H1 (cell line): ENCODE data around the gene PMM2. TPM values are rescaled to one million over a fixed set of nuclear protein-coding genes. Genes with fewer than 3 reads are reported as not detected.

ENCODE experiments used
- CTCF ChIA-PET: fragments of 300-600 bp; sonication (Branson Sonifier 250); formaldehyde crosslinking; loops from one replicate; lab custom pipeline; 2021; ENCODE audit not compliant: partially characterized antibody; lab: Charles Lee
- POLR2A ChIA-PET: fragments of 300-600 bp; sonication (Branson Sonifier 250); formaldehyde crosslinking; loops from one replicate; lab custom pipeline; 2021; ENCODE audit warnings: inconsistent platforms; ENCODE audit not compliant: partially characterized antibody; lab: Charles Lee
- DNase-seq, 2 experiments: peaks; one replicate each; pipeline versions ENCODE4 v3.0.0 to v3.0.0-alpha.2; 2010 to 2022; ENCODE audit warnings: low spot score in 2 of 2, low read depth in 1 of 2, mixed read lengths in 1 of 2
- FAIRE-seq: peaks from 2 replicates; lab custom pipeline; 2011; peaks lifted over from hg19 to GRCh38; lab: Jason Lieb, UNC
- H2AFZ ChIP-seq: 2 replicates; pipeline ENCODE4 v1.8.1; 2012; ENCODE audit warnings: low read length, inconsistent platforms
- H2AK5ac ChIP-seq: 2 replicates; pipeline ENCODE4 v1.6.1; 2013; ENCODE audit warnings: low read depth, low read length
- H2BK120ac ChIP-seq: replicated peaks from 2 replicates; pipeline ENCODE3; 2013; ENCODE audit warnings: low read depth, low read length, inconsistent platforms
- H2BK12ac ChIP-seq: 2 replicates; pipeline ENCODE4 v1.6.1; 2013; ENCODE audit warnings: low read depth, low read length
- H2BK15ac ChIP-seq: 2 replicates; pipeline ENCODE4 v1.6.1; 2013; ENCODE audit warnings: low read length
- H2BK20ac ChIP-seq: 2 replicates; pipeline ENCODE4 v1.6.1; 2013; ENCODE audit warnings: low read length
- H2BK5ac ChIP-seq: 2 replicates; pipeline ENCODE4 v1.6.1; 2013; ENCODE audit warnings: low read depth, low read length
- H3K14ac ChIP-seq: 2 replicates; pipeline ENCODE4 v1.6.1; 2013; ENCODE audit warnings: inconsistent platforms; ENCODE audit not compliant: insufficient read length
- H3K18ac ChIP-seq: 2 replicates; pipeline ENCODE4 v1.6.1; 2013; ENCODE audit warnings: low read length; ENCODE audit errors: extremely low read depth
- H3K23ac ChIP-seq: 2 replicates; pipeline ENCODE4 v1.6.1; 2013; ENCODE audit warnings: inconsistent platforms; ENCODE audit not compliant: insufficient read length
- H3K23me2 ChIP-seq: 2 replicates; pipeline ENCODE4 v1.6.1; 2013; ENCODE audit warnings: low read depth, low read length
- H3K27ac ChIP-seq: 2 replicates; pipeline ENCODE4 v1.6.1; 2011; ENCODE audit warnings: low read depth, low read length, inconsistent platforms
- H3K27me3 ChIP-seq, 4 experiments: replicated peaks in 1 of 4; 1 replicate in 1 of 4; 2 replicates in 3 of 4; pipeline versions ENCODE4 v1.6.1 to v1.8.1; 2011 to 2013; ENCODE audit warnings: low read length in 3 of 4, mild to moderate bottlenecking in 3 of 4, inconsistent platforms in 2 of 4, mixed read lengths in 2 of 4, moderate library complexity in 1 of 4; ENCODE audit not compliant: control insufficient read depth in 3 of 4, insufficient read depth in 3 of 4; ENCODE audit errors: extremely low read depth in 1 of 4
- H3K36me3 ChIP-seq, 4 experiments: 2 replicates each; pipeline versions ENCODE4 v1.6.1 to v1.8.1; 2011 to 2013; ENCODE audit warnings: mild to moderate bottlenecking in 4 of 4, low read length in 3 of 4, moderate library complexity in 2 of 4, control low read depth in 1 of 4, inconsistent platforms in 1 of 4; ENCODE audit not compliant: insufficient read depth in 4 of 4, control insufficient read depth in 2 of 4
- H3K4ac ChIP-seq: replicated peaks from 2 replicates; pipeline ENCODE3; 2013; ENCODE audit warnings: low read length, low read depth, mixed read lengths, inconsistent platforms; ENCODE audit not compliant: insufficient read length
- H3K4me1 ChIP-seq, 4 experiments: replicated peaks in 1 of 4; 1 replicate in 1 of 4; 2 replicates in 3 of 4; pipeline versions ENCODE4 v1.6.1 to v1.8.1; 2011 to 2013; ENCODE audit warnings: low read length in 3 of 4, inconsistent platforms in 2 of 4, mixed read lengths in 1 of 4; ENCODE audit not compliant: insufficient read depth in 4 of 4, control insufficient read depth in 3 of 4
- H3K4me2 ChIP-seq, 2 experiments: 2 replicates each; pipeline versions ENCODE4 v1.6.1 to v1.8.1; 2011 to 2013; ENCODE audit warnings: low read depth in 2 of 2, low read length in 2 of 2, control low read depth in 1 of 2, inconsistent platforms in 1 of 2, mild to moderate bottlenecking in 1 of 2; ENCODE audit not compliant: insufficient read depth in 1 of 2
- H3K4me3 ChIP-seq, 4 experiments: fragments of 200-600, 300-600 bp in 1 of 4; sonication (generic), shearing (Covaris generic), sonication (Bioruptor Twin) in 1 of 4; 2 replicates each; pipeline versions ENCODE4 v1.5.1 to v1.8.1; 2011 to 2016; ENCODE audit warnings: low read length in 4 of 4, low read depth in 3 of 4, control low read depth in 2 of 4, inconsistent platforms in 2 of 4, mild to moderate bottlenecking in 2 of 4, mixed read lengths in 1 of 4, moderate library complexity in 1 of 4; ENCODE audit not compliant: insufficient read depth in 2 of 4; ENCODE audit errors: extremely low read depth in 1 of 4
- H3K56ac ChIP-seq: replicated peaks from 2 replicates; pipeline ENCODE3; 2013; ENCODE audit warnings: low read depth, mild to moderate bottlenecking, mixed read lengths, low read length, inconsistent platforms; ENCODE audit not compliant: insufficient read length
- H3K79me1 ChIP-seq: 2 replicates; pipeline ENCODE4 v1.6.1; 2013; ENCODE audit warnings: low read depth, low read length, control low read depth
- H3K79me2 ChIP-seq, 2 experiments: 2 replicates each; pipeline versions ENCODE4 v1.6.1 to v1.8.1; 2012 to 2013; ENCODE audit warnings: low read length in 2 of 2, mild to moderate bottlenecking in 2 of 2, inconsistent platforms in 1 of 2; ENCODE audit not compliant: insufficient read depth in 2 of 2, control insufficient read depth in 1 of 2
- H3K9ac ChIP-seq, 4 experiments: replicated peaks in 1 of 4; 1 replicate in 1 of 4; 2 replicates in 3 of 4; pipeline versions ENCODE4 v1.6.1 to v1.8.1; 2011 to 2013; ENCODE audit warnings: low read depth in 3 of 4, low read length in 3 of 4, control low read depth in 2 of 4, mild to moderate bottlenecking in 2 of 4, moderate library complexity in 2 of 4, inconsistent platforms in 1 of 4; ENCODE audit errors: extremely low read depth in 1 of 4
- H3K9me3 ChIP-seq, 2 experiments: 2 replicates each; pipeline versions ENCODE4 v1.6.1 to v1.8.1; 2012 to 2013; ENCODE audit warnings: mild to moderate bottlenecking in 2 of 2, moderate library complexity in 2 of 2, control low read depth in 1 of 2, inconsistent platforms in 1 of 2, low read depth in 1 of 2, low read length in 1 of 2, mixed read lengths in 1 of 2; ENCODE audit not compliant: insufficient read depth in 2 of 2
- H4K20me1 ChIP-seq, 2 experiments: replicated peaks in 1 of 2; 2 replicates each; pipeline versions ENCODE3 to v1.8.1; 2011 to 2013; ENCODE audit warnings: inconsistent platforms in 2 of 2, low read length in 2 of 2, mild to moderate bottlenecking in 1 of 2; ENCODE audit not compliant: insufficient read depth in 2 of 2, control insufficient read depth in 1 of 2
- H4K5ac ChIP-seq: 2 replicates; pipeline ENCODE4 v1.6.1; 2013; ENCODE audit warnings: low read length, low read depth, mixed read lengths, inconsistent platforms; ENCODE audit not compliant: insufficient read length
- H4K8ac ChIP-seq: 2 replicates; pipeline ENCODE4 v1.8.0; 2013; ENCODE audit warnings: mild to moderate bottlenecking, moderate library complexity, low read length, inconsistent platforms; ENCODE audit not compliant: insufficient read depth; ENCODE audit errors: extremely low read depth
- H4K91ac ChIP-seq: replicated peaks from 2 replicates; pipeline ENCODE3; 2013; ENCODE audit warnings: low read length, mixed read lengths, inconsistent platforms; ENCODE audit not compliant: insufficient read length
- RFX5 ChIP-seq: IDR thresholded peaks from 2 replicates; pipeline ENCODE4 v1.6.1; 2011; ENCODE audit warnings: low read depth, low read length, improper control_type of control experiment, borderline replicate concordance
- WGBS, 2 experiments: shearing (Covaris generic) in 1 of 2; methylation state at CpG; one replicate each; pipeline versions ENCODE4 v1.1.6 to v1.1.7; 2013 to 2015; ENCODE audit warnings: low lambda C conversion rate in 2 of 2, mixed read lengths in 2 of 2, inconsistent platforms in 1 of 2, low coverage in 1 of 2, missing lambda C conversion rate in 1 of 2; ENCODE audit not compliant: insufficient replicate concordance in 2 of 2, insufficient coverage in 1 of 2, insufficient read length in 1 of 2; ENCODE audit errors: extremely low coverage in 1 of 2, missing lambda C conversion rate in 1 of 2; 5-methylcytosine and 5-hydroxymethylcytosine counted together
- polyA plus RNA-seq, 7 experiments: library from polyadenylated mRNA; depleted of rRNA in 3 of 7; stranded (reverse) in 5 of 7; unstranded in 2 of 7; fragments of >200 nt in 5 of 7; fragments of 200-250 nt in 2 of 7; gene quantifications; 1 replicate in 5 of 7; 2 replicates in 1 of 7; 4 replicates in 1 of 7; pipeline versions ENCODE4 v1.2.1 to v1.2.3, GENCODE V29; 2011 to 2013; ENCODE audit warnings: missing spikeins in 2 of 7, mixed read lengths in 2 of 7
- total RNA-seq: library from RNA; stranded (reverse); fragmentation: NEBNext Ultra II Directional; extraction: Animal tissue kit (Norgen Biotek cat#: 25700); gene quantifications from 2 replicates; pipeline ENCODE4 v1.2.1, GENCODE V29; 2021

Gene PMM2
- total and polyA plus RNA-seq, 2 of the 8 experiments (the other 6 are each of a cell fraction or from before 2014, with no cell fraction given): 26.2 to 49.4 TPM

DNA sequence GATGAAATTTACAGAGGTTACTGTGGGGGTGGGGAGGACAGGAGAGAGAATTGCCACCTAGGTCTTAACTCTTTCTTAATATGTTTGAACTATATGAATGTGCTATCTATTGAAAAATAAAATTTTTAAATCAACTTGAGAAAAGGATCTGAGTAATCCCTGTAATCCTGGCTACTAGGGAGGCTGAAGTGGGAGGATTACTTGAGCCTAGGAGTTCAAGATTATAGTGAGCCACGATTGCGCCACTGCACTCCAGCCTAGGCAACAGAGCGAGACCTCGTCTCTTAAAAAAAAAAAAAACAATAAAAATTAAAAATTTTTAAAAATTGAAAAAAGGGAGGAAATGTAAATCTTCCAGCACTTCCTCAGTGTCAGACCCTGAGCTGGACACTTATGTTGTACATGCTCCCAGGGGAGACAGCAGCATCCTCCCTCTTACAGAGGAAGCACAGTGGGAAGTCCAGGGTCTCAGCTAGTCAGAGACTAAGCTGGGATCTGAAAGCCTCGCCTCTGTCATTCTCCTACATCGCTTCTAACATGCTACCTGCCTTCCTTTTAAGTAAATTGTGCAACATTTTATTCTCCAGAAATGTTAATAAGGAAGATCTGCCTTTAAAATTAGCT is 21.9 kb downstream of the PMM2 start:
- peaks cover 0 to 5% (median 1%) of the 10 kb centered on the region in 4 experiments; a peak in 3 of 7 replicates for H3K4me1 ChIP-seq
- no peak overlapping the region for H2AFZ ChIP-seq
- FAIRE-seq (no peak), DNase-seq (no peak)
- H3K14ac ChIP-seq: no peak overlapping the region
- H3K27me3 ChIP-seq: no peaks in the 10 kb centered on the region
- H4K91ac ChIP-seq: no peak overlapping the region
- no peak overlapping the region for H3K4me2 ChIP-seq
- no peaks in the 10 kb centered on the region for H3K9me3 ChIP-seq
- H3K79me1 ChIP-seq: no peaks in the 10 kb centered on the region; the same call in 1 of the 2 replicates
- CTCF ChIA-PET: interaction anchor here (0.6 to 1.4 kb wide), 4 partner anchors 16 to 234 kb away, joined by 3 to 9 read pairs (median 4); no protein-coding TSS in a partner anchor
- H2BK20ac ChIP-seq: no peak overlapping the region
- no peak overlapping the region for H3K23ac ChIP-seq
- no peak overlapping the region for H2BK120ac ChIP-seq
- no peaks in the 10 kb centered on the region for H3K23me2 ChIP-seq
- H2AK5ac ChIP-seq: no peak overlapping the region
- peaks cover 0 to 4% of the 10 kb centered on the region in 2 experiments for H4K20me1 ChIP-seq
- H2BK12ac ChIP-seq: no peak overlapping the region
- no peak overlapping the region for H3K4ac ChIP-seq
- H3K4me3 ChIP-seq: no peak overlapping the region
- H2BK5ac ChIP-seq: no peak overlapping the region
- H4K8ac ChIP-seq: no peak overlapping the region
- no peaks in the 10 kb centered on the region for H3K79me2 ChIP-seq
- H3K9ac ChIP-seq: no peak overlapping the region
- H3K18ac ChIP-seq: no peak overlapping the region
- H3K36me3 ChIP-seq: peaks cover 7 to 54% (median 29%) of the 10 kb centered on the region in 4 experiments
- H2BK15ac ChIP-seq: no peak overlapping the region
- H3K56ac ChIP-seq: no peak overlapping the region
- TF ChIP-seq RFX5: no peak
- WGBS, 2 experiments: 83% methylated on average over 6 of the region's 6 CpGs; no CpG with 5 or more reads in 1 of the 2 experiments
- POLR2A ChIA-PET: interaction anchor here (0.7 to 5.8 kb wide), 8 partner anchors 8 to 50 kb away, joined by 3 to 54 read pairs (median 6); partner anchors contain the start of gene CARHSP1
- no peak overlapping the region for H4K5ac ChIP-seq
- no peak overlapping the region for H3K27ac ChIP-seq
